Activated CD8-positive, alpha-beta memory T cell treated with anti-CD3 and anti-CD28 coated beads, Interleukin-2, amount 50 U/mL, for 4 hours (primary cell): ENCODE results near the gene AUTS2.
"Not testable (repeated sequence)": the region's sequence is repeated elsewhere in the genome, so short reads cannot be mapped to it uniquely, and the experiment has no call there.

Experiments used
- DNase-seq: peaks from one replicate; pipeline ENCODE4 v3.0.0-alpha.2; 2020

AUTS2 gene

DNA sequence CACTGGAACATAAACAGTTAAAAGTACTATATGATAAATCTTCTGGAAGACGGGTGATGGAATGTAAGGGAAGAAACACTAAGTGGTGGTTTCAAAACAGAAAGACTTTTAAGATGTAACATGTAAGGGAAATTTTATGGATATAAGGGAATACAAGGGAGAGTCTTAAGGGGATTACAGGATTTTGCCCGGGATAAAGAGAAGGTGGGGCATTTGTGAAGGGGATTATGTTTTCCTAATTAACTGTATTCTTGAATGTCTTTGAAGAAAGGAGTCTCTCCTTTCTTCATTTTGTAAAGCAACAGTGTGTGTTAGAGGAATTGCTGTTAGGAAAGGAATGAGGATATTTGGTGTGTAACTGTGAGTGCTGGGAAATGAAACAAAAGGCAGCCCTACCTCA, 745.2 kb downstream of the AUTS2 start:
- no peak for DNase-seq

GRCh38 chr7:70344726-70345125, 746.5 kb downstream of the AUTS2 start:
- DNase-seq, result no peak

GRCh38 chr7:70346844-70347462, 748.7 kb downstream of the AUTS2 start:
- DNase-seq, result no peak

- DNase-seq, result no peak
Measured at GRCh38 chr7:70347463-70348254, 749.4 kb downstream of the AUTS2 start.

GRCh38 chr7:70349031-70349430, 750.8 kb downstream of the AUTS2 start:
- no peak for DNase-seq

- no peak for DNase-seq
Measured at GRCh38 chr7:70349819-70350218, 751.5 kb downstream of the AUTS2 start.

GRCh38 chr7:70352088-70352487, 753.8 kb downstream of the AUTS2 start:
- DNase-seq, result no peak

DNA sequence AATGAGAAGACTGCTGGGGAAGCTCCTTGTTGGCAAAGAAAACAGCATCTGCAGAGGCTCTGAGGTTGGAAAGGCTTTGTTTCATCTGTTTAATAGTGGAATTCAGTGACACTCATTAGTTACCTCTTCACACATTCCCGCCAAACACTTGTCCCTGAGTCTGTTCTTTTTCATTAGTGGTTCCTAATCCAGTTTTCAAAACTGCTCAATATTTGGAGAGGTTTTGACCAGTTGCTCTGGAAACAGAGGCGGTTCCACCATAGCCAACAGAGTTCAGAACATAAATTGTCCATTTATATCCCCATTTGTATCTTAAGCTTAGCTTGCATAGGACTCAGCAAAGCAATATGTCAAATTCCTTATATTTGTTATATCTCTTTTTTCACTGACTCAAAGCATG, 754.6 kb downstream of the AUTS2 start:
- no peak for DNase-seq

DNA sequence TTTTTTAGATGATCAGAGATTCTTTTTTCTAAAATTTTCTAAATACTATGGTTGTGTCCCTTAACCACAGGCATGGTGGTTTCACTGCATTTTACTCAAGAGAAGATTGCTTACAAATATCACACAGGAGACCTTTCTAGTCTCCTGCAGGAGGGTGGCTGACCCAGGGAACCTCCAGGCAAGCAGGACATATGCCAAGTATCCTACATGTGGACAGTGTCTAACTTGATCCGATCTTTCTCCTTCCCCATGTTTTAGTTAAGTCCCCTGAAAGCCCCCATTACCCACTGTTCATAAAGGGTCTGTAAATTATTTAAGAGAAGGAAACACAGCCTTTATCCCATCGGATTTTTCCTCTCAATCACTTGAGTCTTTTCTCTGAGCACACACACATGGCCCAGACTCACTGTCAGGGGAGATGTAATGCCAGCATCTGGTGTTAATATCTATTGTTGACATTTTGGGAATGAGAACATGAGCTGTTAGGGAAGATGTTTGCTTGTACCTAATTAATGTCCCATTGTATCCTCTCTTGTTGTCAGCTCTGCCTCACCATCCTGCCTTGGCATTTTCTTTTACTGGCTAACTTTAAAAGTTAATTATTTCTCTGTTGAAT, 755.2 kb downstream of the AUTS2 start:
- DNase-seq, result no peak

- no peak for DNase-seq
Measured at GRCh38 chr7:70353946-70354335, 755.7 kb downstream of the AUTS2 start.

DNA sequence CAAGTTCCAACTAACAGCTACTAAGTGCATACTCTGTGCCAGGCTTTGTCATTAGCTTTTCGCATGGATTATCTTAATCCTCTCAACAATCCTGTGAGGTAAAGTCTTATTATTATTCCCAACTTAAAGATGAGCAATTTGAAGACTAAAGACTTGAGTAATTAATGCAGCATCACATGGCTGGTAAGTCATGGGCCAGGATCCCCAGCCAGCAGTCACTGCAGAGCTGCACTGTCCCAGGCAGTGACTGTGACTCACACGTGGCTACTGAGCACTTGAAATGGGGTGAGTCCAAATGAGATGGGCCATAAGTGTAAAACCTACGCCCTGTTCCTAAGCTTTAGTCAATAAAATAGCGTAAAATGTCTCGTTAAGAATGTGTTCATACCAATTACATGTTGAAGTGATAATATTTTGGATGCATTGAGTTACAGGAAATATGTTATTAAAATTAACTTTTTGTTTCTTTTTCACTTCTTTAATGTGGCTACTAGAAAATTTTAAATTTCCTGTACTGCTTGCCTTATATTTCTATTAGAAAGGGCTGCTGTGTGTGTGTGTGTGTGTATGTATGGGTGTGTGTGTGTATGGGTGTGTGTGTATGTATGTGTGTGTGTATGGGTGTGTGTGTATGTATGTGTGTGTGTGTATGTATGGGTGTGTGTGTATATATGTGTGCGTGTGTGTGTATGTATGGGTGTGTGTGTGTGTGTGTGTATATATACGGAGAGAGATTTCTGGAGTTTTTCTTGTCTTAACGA, 756.3 kb downstream of the AUTS2 start:
- no peak for DNase-seq

DNA sequence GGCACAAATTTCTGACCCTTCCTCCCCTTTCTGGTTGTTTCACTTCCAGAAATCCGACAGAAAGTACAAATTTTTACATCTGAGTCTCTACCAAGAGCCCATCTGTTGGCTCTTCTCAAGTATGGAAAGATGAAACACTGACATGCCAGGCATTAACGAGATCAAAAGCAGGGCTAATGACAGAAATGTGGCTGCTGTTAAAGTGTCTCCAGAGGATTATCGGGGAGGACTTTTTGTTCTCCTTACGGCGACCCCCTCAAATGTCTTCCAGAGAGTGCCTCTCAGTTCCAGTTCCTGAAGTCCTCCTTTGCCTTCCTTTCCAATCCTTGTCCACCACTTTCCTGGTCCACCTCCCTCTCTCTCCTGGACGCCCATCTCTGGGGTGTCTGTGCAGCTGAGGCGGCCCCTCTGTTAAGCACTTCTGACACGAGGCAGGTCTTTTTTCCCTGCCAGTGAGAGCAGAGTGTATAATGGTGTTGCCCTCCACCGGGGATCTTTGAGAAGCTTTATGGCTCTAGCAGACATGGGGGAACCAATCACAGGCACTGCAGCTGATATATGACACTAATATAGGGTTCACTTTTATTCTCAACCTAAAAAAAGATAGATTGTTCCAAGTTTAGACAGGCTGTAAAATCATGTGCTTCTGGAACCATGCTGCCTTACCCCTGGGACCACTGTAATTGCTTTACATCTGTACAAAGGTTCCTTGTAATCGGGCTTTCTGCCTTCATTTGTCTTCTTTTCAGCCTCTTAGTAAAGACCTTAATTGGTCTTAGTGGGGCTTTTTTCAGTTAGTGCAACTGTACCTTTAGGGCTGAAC, 757.1 kb downstream of the AUTS2 start:
- no peak for DNase-seq

GRCh38 chr7:70356085-70356786, 758.0 kb downstream of the AUTS2 start:
- DNase-seq, result no peak

DNA sequence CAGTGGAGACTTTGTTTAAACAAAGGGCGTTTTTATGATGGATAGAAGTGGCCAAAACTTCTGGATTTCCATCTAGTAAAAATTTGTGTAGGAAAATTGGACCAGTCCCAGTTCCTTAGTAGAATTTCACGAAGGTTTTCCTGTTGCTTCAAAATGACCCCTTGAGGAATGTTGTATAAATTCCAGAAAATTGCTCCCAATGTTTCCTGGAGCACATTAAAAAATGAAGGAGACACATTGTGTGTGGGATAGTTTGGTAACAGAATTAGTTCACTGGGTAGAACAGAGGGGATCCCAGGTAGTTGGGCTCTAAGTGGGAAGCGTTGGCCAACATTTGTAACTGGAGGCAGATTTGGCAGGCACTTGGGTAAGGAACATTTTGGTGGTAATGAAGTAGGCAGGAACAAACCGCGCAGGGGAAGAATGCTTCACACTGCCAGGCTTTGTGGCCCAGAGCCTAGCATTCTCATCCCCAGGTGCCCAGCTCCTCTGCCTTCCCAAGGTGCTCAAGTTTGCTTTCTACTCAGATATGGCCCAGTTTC, 758.6 kb downstream of the AUTS2 start:
- DNase-seq, result no peak

- DNase-seq, result no peak
Measured at GRCh38 chr7:70360557-70360956, 762.3 kb downstream of the AUTS2 start.

- no peak for DNase-seq
Measured at GRCh38 chr7:70361821-70362220, 763.5 kb downstream of the AUTS2 start.

DNA sequence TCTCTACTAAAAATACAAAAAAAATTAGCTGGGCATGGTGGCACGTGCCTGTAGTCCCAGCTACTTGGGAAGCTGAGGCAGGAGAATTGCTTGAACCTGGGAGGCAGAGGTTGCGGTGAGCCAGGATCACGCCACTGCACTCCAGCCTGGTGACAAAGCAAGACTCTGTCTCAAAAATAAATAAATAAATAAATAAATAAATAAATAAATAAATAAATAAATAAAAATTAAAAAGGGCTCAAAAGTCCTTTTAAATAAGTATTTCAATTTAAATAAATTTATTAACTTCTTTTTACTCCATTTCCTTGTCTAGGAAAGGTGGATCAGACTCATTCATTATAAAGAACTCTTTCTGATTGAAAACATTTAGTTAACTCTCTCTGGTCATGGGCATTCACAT, 766.1 kb downstream of the AUTS2 start:
- not testable (repeated sequence) for DNase-seq

- DNase-seq, result no peak
Measured at GRCh38 chr7:70371652-70372051, 773.4 kb downstream of the AUTS2 start.

GRCh38 chr7:70372768-70373515, 774.7 kb downstream of the AUTS2 start:
- DNase-seq, result no peak

- DNase-seq, result no peak
Measured at GRCh38 chr7:70374772-70375533, 776.7 kb downstream of the AUTS2 start.
